Measurements from ENCODE around the gene FANCD2OS. TPM values are rescaled to one million over a fixed set of nuclear protein-coding genes. Genes with fewer than 3 reads are reported as not detected.

Gene FANCD2OS
- polyA plus RNA-seq, 1 experiment = not detected

DNA sequence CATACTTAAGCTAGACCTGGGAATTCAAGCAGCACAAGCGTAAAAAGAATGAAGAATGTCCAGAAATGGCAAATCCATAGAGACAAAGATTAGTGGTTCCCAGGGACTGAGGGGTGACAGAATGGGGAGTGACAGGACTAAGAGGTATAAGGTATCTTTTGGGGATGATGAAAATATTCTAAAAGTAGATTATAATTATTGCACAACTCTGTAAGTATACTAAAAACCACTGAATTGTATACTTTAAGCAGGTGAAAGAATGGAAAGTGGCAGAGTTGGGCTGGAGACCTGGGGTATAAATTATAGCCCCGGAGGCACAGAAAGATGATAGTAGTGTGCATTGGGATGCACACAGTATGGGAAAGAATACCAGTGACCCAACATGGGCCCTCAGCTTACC lies 13.0 kb upstream of the FANCD2OS start:
- CTCF ChIA-PET = no interaction called here
- no peak overlapping the region for H3K4me3 ChIP-seq (ENCODE audit: low read depth, low read length)

DNA sequence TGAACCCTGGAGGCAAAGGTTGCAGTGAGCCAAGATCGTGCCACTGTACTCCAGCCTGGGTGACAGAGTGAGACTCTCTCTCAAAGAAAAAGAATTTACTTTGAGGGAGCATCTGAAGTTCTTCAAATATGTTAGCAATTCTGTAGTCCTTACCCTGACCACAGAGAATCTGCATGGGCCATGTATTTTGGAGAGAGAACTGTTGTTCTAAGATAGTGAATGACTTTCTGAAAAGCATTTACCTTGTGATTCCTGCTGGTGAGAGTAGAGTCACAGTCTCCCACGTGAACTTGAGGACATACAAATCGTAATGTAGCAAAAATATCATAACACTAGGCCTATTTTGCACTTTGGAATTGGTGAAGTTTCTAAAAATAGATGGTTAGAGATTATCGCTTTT lies 11.3 kb upstream of the FANCD2OS start:
- TF ChIP-seq, protein P1, sequence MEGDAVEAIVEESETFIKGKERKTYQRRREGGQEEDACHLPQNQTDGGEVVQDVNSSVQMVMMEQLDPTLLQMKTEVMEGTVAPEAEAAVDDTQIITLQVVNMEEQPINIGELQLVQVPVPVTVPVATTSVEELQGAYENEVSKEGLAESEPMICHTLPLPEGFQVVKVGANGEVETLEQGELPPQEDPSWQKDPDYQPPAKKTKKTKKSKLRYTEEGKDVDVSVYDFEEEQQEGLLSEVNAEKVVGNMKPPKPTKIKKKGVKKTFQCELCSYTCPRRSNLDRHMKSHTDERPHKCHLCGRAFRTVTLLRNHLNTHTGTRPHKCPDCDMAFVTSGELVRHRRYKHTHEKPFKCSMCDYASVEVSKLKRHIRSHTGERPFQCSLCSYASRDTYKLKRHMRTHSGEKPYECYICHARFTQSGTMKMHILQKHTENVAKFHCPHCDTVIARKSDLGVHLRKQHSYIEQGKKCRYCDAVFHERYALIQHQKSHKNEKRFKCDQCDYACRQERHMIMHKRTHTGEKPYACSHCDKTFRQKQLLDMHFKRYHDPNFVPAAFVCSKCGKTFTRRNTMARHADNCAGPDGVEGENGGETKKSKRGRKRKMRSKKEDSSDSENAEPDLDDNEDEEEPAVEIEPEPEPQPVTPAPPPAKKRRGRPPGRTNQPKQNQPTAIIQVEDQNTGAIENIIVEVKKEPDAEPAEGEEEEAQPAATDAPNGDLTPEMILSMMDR (IDR thresholded peaks at IDR 0.05; ENCODE audit: low read depth, low read length) = no peak
- no peak for DNase-seq (ENCODE audit: low read depth, low spot score)
- POLR2A ChIA-PET = interaction anchor here (0.7 kb wide), 1 partner anchor 158 kb away, joined by 5 read pairs; no protein-coding TSS in a partner anchor
- no peaks in the 10 kb centered on the region for H3K9me3 ChIP-seq (ENCODE audit: control insufficient read depth, insufficient read depth, low read length)
- H3K27ac ChIP-seq (ENCODE audit: low read depth, low read length) = no peak overlapping the region
- CTCF ChIA-PET = no interaction called here
- no peaks in the 10 kb centered on the region for H3K27me3 ChIP-seq (ENCODE audit: control insufficient read depth, insufficient read depth, low read length)
- H3K4me3 ChIP-seq (ENCODE audit: low read depth, low read length) = no peak overlapping the region

More for the DNA sequence above, 13.0 kb upstream of the FANCD2OS start:
- H3K27ac ChIP-seq (ENCODE audit: low read depth, low read length) = no peak overlapping the region
- H3K9me3 ChIP-seq (ENCODE audit: control insufficient read depth, insufficient read depth, low read length) = no peaks in the 10 kb centered on the region
- POLR2A ChIA-PET = no interaction called here
- DNase-seq (ENCODE audit: low read depth, low spot score) = no peak
- TF ChIP-seq, protein P1 (IDR thresholded peaks at IDR 0.05; ENCODE audit: low read depth, low read length) = no peak
- H3K27me3 ChIP-seq (ENCODE audit: control insufficient read depth, insufficient read depth, low read length) = no peaks in the 10 kb centered on the region

DNA sequence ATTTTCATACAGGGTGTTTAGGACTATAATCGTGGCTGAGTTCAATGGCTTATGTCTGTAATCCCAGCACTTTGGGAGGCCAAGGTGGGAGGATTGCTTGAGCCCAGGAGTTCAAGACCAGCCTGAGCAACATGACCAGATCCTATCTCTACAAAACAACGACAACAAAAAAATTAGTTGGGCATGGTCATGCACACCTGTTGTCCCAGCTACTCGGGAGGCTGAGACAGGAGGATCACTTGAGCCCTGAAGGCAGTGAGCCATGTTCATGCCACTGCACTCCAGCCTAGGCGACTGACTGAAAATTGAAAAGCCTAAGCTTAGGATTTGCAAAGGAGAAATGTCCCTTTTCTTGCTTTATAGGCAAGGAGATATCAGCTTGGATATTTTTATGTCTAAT lies 8.9 kb upstream of the FANCD2OS start:
- no peaks in the 10 kb centered on the region for H3K9me3 ChIP-seq (ENCODE audit: control insufficient read depth, insufficient read depth, low read length)
- DNase-seq (ENCODE audit: low read depth, low spot score) = no peak
- ChIA-PET CTCF (interaction anchor here (1.7 kb wide), 2 partner anchors 147 to 170 kb away, joined by 4 to 8 read pairs; no protein-coding TSS in a partner anchor), POLR2A (no interaction called here)
- TF ChIP-seq, protein P1 (IDR thresholded peaks at IDR 0.05; ENCODE audit: low read depth, low read length) = no peak
- peak overlapping the region; percentile 70 for H3K4me3 ChIP-seq (ENCODE audit: low read depth, low read length)
- no peaks in the 10 kb centered on the region for H3K27me3 ChIP-seq (ENCODE audit: control insufficient read depth, insufficient read depth, low read length)
- H3K27ac ChIP-seq (ENCODE audit: low read depth, low read length) = no peak overlapping the region

DNA sequence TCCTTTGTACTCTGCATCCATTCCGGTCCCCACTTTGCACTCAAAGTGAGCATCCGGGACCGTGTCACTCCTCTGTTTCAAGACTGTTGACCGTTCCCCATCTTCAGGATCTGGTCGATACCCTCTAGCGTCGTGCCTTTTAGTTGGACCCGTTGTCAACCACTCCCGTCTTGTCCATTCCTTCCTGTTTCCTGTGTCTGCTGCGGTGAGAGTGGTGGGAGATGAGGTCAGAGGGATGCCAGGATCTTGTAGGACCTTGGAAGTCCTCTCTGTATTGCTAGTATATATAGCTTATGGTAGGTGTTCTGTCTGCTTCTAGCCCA lies 8.0 kb upstream of the FANCD2OS start:
- POLR2A ChIA-PET = no interaction called here
- Histone ChIP-seq H3K9me3 (ENCODE audit: control insufficient read depth, insufficient read depth, low read length) (no peaks in the 10 kb centered on the region), H3K27me3 (ENCODE audit: control insufficient read depth, insufficient read depth, low read length) (no peaks in the 10 kb centered on the region), H3K4me3 (ENCODE audit: low read depth, low read length) (peak overlapping the region; percentile 70), H3K27ac (ENCODE audit: low read depth, low read length) (peak overlapping the region; percentile 25)
- CTCF ChIA-PET = interaction anchor here (1.7 kb wide), 2 partner anchors 148 to 169 kb away, joined by 4 to 8 read pairs; no protein-coding TSS in a partner anchor
- no peak for DNase-seq (ENCODE audit: low read depth, low spot score)
- TF ChIP-seq, protein P1 (IDR thresholded peaks at IDR 0.05; ENCODE audit: low read depth, low read length) = no peak

DNA sequence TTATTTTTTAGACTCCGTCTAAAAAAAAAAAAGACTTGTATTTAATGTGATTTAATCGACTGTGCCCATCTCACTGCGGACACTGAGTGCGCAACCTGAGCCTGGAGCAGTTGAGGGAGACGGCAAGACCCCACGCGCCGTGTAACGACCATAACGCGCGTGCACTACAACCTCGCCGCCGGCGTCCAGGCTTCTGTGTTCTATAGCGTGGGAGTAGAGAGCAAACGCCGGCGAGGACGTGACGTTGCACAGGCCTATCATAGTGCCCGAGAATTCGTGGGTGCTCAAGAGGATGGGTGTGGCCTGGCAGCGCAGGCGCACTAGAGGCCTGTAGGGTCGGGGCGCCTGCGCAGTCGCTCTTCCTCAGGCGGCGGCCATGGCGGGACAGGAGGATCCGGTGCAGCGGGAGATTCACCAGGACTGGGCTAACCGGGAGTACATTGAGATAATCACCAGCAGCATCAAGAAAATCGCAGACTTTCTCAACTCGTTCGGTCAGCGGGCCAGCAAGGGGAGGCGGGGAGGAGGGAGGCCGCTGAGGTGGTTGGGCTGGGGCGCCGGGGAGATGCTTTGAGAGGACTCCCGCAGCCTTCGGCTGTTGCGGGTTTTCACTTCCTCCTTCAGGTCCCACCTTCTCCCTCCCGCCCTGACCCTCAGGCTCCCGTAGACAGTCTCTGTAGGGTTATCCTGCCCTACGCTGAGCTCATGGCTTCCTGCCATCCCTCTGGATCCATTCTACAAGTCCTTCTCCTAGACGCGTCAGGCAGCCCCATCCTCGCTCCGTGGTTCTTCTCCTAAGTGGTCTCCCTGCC lies 7.5 kb upstream of the FANCD2OS start, which contains the start of gene BRK1:
Gene BRK1, plus strand, starts transcription at position 350 of the 812 bp plus-strand sequence. Its CDS starts 27 bp downstream, at position 377.
- ChIA-PET POLR2A (interaction anchor here (0.6 to 0.7 kb wide), 8 partner anchors 12 to 798 kb away, joined by 3 to 6 read pairs (median 3); no protein-coding TSS in a partner anchor), CTCF (interaction anchor here (0.6 to 1.7 kb wide), 3 partner anchors 148 to 335 kb away, joined by 3 to 8 read pairs (median 4); no protein-coding TSS in a partner anchor)
- Histone ChIP-seq H3K27ac (ENCODE audit: low read depth, low read length) (peak within 1 kb of the TSS; percentile 78), H3K9me3 (ENCODE audit: control insufficient read depth, insufficient read depth, low read length) (no peaks in the 10 kb centered on the region), H3K27me3 (ENCODE audit: control insufficient read depth, insufficient read depth, low read length) (no peaks in the 10 kb centered on the region), H3K4me3 (ENCODE audit: low read depth, low read length) (peak within 1 kb of the TSS; percentile 70)
- DNase-seq (ENCODE audit: low read depth, low spot score) = peak; percentile 92
- TF ChIP-seq, protein P1 (IDR thresholded peaks at IDR 0.05; ENCODE audit: low read depth, low read length) = no peak

All from AG04450 (cell line).